HK-2 (cell line): ENCODE data around the gene MACF1.
A peak's percentile ranks its signal among the peaks of the same experiment; 100 is the strongest.

Experiments
- DNase-seq: peaks from one replicate; pipeline ENCODE4 v3.0.0-alpha.2; 2018; ENCODE audit not compliant: unreplicated experiment

The MACF1 gene

GRCh38 chr1:39214714-39214997, 10.2 kb downstream of the MACF1 start:
- DNase-seq: no peak

- no peak for DNase-seq
These were observed 10.7 kb downstream of the MACF1 start for GRCh38 chr1:39214998-39215873.

- DNase-seq: no peak
These were observed 12.3 kb downstream of the MACF1 start for GRCh38 chr1:39216771-39217170.

GRCh38 chr1:39220891-39221870, 16.7 kb downstream of the MACF1 start:
- no peak for DNase-seq

- no peak for DNase-seq
These were observed 19.9 kb downstream of the MACF1 start for GRCh38 chr1:39224295-39224829.

- DNase-seq: no peak
These were observed 22.3 kb downstream of the MACF1 start for GRCh38 chr1:39226836-39227235.

GRCh38 chr1:39228252-39228651, 23.8 kb downstream of the MACF1 start:
- DNase-seq: no peak

- no peak for DNase-seq
These were observed 25.0 kb downstream of the MACF1 start for GRCh38 chr1:39229504-39229903.

GRCh38 chr1:39230261-39231190, 26.0 kb downstream of the MACF1 start:
- DNase-seq: no peak

GRCh38 chr1:39236971-39237370, 32.5 kb downstream of the MACF1 start:
- DNase-seq: no peak

GRCh38 chr1:39238476-39238875, 34.0 kb downstream of the MACF1 start:
- no peak for DNase-seq

- DNase-seq: no peak
These were observed 35.5 kb downstream of the MACF1 start for GRCh38 chr1:39239968-39240367.

GRCh38 chr1:39243302-39243701, 38.8 kb downstream of the MACF1 start:
- DNase-seq: no peak

- no peak for DNase-seq
These were observed 46.2 kb downstream of the MACF1 start for GRCh38 chr1:39250460-39251240.

GRCh38 chr1:39255222-39255621, 50.7 kb downstream of the MACF1 start:
- no peak for DNase-seq

GRCh38 chr1:39258146-39258924, 53.8 kb downstream of the MACF1 start:
- peak; percentile 68 for DNase-seq

- no peak for DNase-seq
These were observed 54.4 kb downstream of the MACF1 start for GRCh38 chr1:39258925-39259244.

- DNase-seq: no peak
These were observed 57.3 kb downstream of the MACF1 start for GRCh38 chr1:39261712-39262221.

- no peak for DNase-seq
These were observed 58.3 kb downstream of the MACF1 start for GRCh38 chr1:39262802-39263201.

GRCh38 chr1:39266269-39266668, 61.8 kb downstream of the MACF1 start:
- DNase-seq: no peak
